Measurements from ENCODE around the gene SLC25A15.
"Not testable (repeated sequence)": the region's sequence is repeated elsewhere in the genome, so short reads cannot be mapped to it uniquely, and the experiment has no call there.

SLC25A15 gene

GRCh38 chr13:40782971-40783370 lies 6.4 kb upstream of the SLC25A15 start:
- not testable (repeated sequence) for DNase-seq

- no peak for DNase-seq
Measured at GRCh38 chr13:40784540-40784939, 4.9 kb upstream of the SLC25A15 start.

- DNase-seq = no peak
Measured at GRCh38 chr13:40786568-40786996, 2.8 kb upstream of the SLC25A15 start.

GRCh38 chr13:40787062-40787461 lies 2.3 kb upstream of the SLC25A15 start:
- no peak for DNase-seq

- not testable (repeated sequence) for DNase-seq
Measured at GRCh38 chr13:40788540-40789274, 704 bp upstream of the SLC25A15 start.

GRCh38 chr13:40790154-40790616 lies 774 bp downstream of the SLC25A15 start:
- DNase-seq = no peak

- no peak for DNase-seq
Measured at GRCh38 chr13:40792284-40793051, 3.1 kb downstream of the SLC25A15 start.

GRCh38 chr13:40793339-40793738 lies 3.9 kb downstream of the SLC25A15 start:
- no peak for DNase-seq

GRCh38 chr13:40794414-40795368 lies 5.3 kb downstream of the SLC25A15 start:
- no peak for DNase-seq

- no peak for DNase-seq
Measured at GRCh38 chr13:40796649-40797048, 7.2 kb downstream of the SLC25A15 start.

- no peak for DNase-seq
Measured at GRCh38 chr13:40798380-40798779, 9.0 kb downstream of the SLC25A15 start.

GRCh38 chr13:40799508-40799907 lies 10.1 kb downstream of the SLC25A15 start:
- DNase-seq = no peak

GRCh38 chr13:40800559-40800958 lies 11.1 kb downstream of the SLC25A15 start:
- DNase-seq = no peak

GRCh38 chr13:40801255-40802217 lies 12.1 kb downstream of the SLC25A15 start:
- DNase-seq = no peak

- no peak for DNase-seq
Measured at GRCh38 chr13:40803316-40803715, 13.9 kb downstream of the SLC25A15 start.

GRCh38 chr13:40806241-40806640 lies 16.8 kb downstream of the SLC25A15 start:
- no peak for DNase-seq

- no peak for DNase-seq
Measured at GRCh38 chr13:40809471-40809870, 20.1 kb downstream of the SLC25A15 start.

- no peak for DNase-seq
Measured at GRCh38 chr13:40812102-40812501, 22.7 kb downstream of the SLC25A15 start.

- no peak for DNase-seq
Measured at GRCh38 chr13:40812724-40813445, 23.5 kb downstream of the SLC25A15 start.

GRCh38 chr13:40813667-40814454 lies 24.4 kb downstream of the SLC25A15 start:
- no peak for DNase-seq

Data from cerebellar nuclear complex (tissue), 1 donor.